Spleen (tissue), 7 donors: ENCODE results near the gene PTGIR.

Experiments used
- CTCF ChIP-seq, 11 experiments: fragments of 200-600 bp in 7 of 11; fragments of 450-650 bp in 4 of 11; sonication (generic) in 4 of 11; IDR thresholded peaks in 8 of 11; conservative IDR thresholded peaks in 3 of 11; 1 replicate in 7 of 11; 2 replicates in 4 of 11; pipeline versions ENCODE4 v1.4.0 to v1.8.0; 2016 to 2021; ENCODE audit warnings: antibody characterized with exemption in 11 of 11, inconsistent platforms in 4 of 11, mild to moderate bottlenecking in 1 of 11
- POLR2A ChIP-seq, 3 donors: fragments of 450-650 bp; IDR thresholded peaks; one replicate each; pipeline ENCODE4 v1.5.1; 2017; ENCODE audit warnings: antibody characterized with exemption in 3 of 3, mild to moderate bottlenecking in 1 of 3
- POLR2AphosphoS5 ChIP-seq, 3 donors: sonication (generic); formaldehyde crosslinking; IDR thresholded peaks; one replicate each; pipeline ENCODE4 v1.5.1; 2017; ENCODE audit warnings: antibody characterized with exemption in 3 of 3
- donor health status: DM: no; HTN: no; CAD: no; lungs with moderate emphysema.
- donor health status: DM: no; HTN: no; CAD: no.
- donor health status: DM: no; HTN: no; CAD: no.

GRCh38 chr19:46637224-46637623 lies 12.3 kb upstream of the PTGIR start:
- TF ChIP-seq CTCF (IDR thresholded peaks at IDR 0.05 in 8 of 11, conservative IDR thresholded peaks at IDR 0.05 in 3 of 11) (no peak), POLR2A (IDR thresholded peaks at IDR 0.05) (no peak), POLR2AphosphoS5 (IDR thresholded peaks at IDR 0.05) (no peak)
